HL-60/S4 (cell line): ENCODE data around the gene CACNA2D3.

Experiments
- in situ Hi-C: fragments of 300-500 bp; cut with MboI; formaldehyde crosslinking; loops from 2 replicates; pipeline ENCODE4 v1.14.3; 2022; ENCODE audit warnings: low sequenced_read_pairs

Gene CACNA2D3

DNA sequence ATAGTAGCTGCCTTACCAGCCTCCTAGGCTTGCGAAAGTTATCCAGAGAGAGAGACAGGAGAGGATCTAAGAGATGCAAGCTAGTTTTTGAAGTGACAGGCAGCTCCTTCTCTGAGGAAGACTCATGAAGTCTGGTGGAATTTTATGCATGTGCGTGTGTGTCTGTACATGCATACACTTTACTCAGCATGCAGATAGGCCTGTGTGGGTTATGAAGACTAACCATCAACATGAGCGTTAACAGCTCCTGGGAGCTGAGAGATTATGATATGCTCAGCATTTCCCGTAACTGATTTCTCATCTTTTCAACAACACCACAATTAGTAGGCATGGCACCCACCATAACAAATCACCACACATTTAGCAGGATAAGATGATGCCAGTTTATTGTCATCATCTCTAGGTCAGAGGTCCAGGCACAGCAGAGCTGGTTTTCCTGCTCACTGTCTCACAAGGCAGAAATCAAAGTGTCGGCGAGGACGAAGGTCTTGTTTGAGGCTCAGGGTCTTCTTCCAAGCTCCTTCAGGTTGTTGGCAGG, 239.5 kb downstream of the CACNA2D3 start:
- in situ Hi-C loops: no loop called here

DNA sequence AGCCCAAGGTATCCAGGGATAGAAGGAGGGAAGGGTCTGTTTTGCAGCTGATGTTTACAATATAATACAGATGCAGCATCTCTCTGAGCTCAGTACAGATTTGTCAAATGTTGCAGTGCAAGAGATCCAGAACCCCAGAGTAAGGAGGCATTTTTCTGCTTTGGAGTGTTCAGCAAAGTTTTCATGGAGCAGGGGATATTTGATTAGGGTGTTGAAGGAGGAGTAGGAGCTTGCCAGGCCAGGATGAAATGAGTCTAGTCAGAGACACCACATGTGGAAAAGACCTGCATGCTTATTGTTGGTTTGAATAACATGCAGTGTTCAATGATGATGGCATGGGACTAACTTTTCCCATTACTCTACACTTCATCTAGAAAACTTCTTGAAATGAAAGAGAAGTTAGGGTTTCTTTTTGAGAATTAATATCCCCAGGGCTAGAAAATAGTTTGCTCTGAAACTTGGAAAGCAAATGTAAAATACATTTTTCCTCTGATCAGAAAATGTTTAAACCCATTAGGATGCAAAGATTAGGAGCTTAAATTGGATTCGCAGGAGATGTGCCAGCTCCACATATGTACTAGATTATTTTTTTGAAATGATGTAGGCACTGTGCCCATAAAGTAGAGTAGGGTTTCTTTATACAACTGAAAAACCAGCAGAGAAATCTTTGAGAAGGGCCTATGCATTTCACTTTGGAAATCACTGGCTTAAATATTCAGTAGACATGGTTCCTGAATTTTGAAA, 243.8 kb downstream of the CACNA2D3 start:
- in situ Hi-C loops: no loop called here

DNA sequence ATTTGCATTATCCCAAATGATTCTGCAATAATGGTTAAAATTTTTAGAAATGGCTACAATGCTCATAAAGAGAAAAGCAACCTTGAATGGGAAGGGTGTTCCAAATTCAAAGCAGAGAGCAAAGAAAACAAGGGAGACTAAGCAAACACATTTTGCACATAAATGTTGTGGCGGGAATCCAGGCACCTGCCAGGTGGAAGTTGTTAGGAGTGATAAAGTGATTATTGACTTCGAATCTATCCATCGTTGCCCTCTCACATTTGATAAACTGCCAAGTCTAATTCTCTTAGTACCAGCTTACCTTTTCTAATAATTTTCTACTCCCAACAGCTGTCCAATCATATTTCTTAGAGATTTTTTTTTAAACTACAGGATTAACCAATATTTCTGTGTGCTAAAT, 244.5 kb downstream of the CACNA2D3 start:
- in situ Hi-C loops: no loop called here

DNA sequence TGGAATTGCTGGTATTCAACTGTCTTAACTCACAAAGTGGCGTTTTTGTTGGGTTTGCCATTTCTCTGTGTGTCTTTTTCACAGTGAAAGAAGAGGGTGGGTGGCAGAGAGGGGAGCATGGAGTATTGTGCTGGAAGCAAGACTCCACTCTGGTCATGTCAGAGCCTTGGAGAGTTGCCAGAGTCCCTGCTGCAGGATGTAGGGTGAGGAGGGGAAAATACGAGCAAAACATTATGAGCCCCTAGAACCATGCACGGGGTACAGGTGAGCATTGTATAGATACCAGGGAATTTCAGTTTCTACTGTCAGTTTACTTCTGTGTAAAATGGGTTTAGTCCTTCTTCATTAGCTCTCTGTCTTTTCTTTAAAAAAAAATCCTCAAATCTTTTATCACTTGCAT, 249.9 kb downstream of the CACNA2D3 start:
- in situ Hi-C loops: no loop called here

DNA sequence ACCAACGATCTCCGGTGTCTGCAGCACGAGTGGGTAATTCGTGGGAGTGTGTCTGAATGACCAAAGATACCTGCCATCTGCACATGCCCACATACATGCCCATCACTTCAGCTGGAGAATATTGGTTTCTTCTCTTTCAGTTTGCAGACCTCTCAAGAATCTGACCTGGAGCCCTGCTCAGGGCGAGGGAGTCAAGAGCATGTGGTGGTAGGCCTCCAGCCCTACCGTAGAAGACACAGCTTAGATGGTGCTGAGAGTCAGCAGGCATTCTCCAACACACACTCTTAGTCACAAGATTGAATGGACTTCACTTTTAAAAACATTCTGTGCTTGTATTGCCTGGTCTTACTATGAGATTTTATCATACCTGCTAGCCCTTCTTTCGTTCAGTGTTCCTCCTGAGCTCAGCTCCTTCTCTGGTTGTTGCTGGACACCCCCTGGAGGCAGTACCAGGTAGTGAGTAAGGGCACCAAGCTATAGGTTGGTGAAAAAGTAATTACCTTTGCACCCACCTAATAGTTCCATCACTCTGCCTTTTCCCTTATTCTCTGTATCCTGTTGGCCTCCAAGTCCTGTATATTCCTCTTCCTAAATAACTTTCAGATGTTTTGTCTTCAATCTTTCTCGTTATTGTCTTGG, 252.0 kb downstream of the CACNA2D3 start:
- in situ Hi-C loops: no loop called here

DNA sequence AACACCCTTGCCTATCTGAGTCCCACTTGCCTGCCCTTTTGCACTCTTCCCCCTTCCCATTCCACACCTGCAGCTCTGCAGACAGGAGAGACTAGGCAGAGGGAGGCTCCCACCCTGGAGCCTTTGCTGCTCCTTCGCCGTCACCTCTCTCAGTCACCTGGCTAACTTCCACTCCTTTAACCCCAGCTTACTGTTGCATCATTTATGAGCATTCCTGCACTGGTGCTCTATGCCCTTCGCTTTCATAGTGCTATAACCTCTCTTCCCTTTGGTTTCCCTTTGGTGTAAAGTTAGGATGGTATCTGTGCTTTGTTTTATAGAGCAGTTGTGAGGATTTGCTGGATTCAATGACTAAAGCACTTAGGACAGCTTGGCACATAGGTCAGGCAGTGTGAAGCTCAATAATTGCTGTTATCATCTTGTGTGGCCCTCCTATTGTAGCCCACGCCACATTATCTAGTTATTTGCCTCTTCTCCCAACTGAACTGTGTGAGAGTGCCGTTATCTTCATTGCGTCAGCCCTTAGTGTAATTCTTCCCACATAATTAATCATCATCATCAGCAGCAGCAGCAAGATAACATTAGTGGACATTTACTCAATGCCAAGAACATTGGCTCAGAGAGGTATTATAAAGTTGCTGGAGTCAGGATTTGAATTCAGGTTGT, 253.9 kb downstream of the CACNA2D3 start:
- in situ Hi-C loops: no loop called here

DNA sequence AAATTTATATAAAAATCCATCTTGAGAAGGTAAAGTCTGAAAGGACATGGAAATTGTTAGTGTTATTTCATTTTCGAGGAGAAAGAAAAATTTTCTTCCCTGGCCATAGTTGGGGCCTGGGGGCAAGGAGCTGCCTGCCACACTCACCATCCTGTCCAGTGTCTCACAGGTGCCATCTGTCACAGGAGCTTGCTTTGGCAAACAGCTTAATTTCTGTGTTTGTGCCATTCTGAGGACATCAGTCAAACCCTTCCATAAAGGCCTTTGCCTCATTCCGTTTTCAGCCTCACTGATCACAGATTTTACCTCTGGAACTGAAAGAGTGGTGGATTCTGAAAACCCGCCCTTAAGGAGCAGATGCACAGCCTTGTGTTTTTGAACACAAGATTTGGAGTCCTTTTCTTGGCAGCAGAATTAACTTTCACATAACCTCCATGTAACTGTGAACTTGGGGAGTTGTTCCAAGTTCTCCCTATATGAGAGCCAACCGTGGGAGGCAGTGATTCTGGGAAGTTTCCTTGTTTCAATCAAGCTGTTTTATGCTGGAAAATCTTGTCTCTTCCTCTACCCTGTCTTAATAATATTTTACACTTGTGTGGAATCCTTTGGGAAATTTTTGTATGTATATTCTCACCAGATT, 254.7 kb downstream of the CACNA2D3 start:
- in situ Hi-C loops: no loop called here

DNA sequence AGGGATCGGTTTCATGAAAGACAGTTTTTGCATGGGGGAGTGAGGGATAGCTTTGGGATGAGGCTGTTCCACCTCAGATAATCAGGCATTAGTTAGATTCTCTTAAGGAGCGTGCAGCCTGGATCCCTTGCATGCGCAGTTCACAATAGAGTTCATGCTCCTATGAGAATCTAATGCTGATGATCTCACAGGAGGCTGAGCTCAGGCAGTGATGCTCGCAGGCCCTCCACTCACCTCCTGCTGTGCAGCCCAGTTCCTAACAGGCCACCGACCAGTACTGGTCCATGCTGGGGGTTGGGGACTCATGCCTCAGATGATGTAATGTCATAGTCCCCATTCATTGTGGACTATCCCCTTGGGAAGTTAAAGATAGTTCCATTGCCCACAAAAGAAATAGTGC, 255.8 kb downstream of the CACNA2D3 start:
- in situ Hi-C loops: no loop called here

DNA sequence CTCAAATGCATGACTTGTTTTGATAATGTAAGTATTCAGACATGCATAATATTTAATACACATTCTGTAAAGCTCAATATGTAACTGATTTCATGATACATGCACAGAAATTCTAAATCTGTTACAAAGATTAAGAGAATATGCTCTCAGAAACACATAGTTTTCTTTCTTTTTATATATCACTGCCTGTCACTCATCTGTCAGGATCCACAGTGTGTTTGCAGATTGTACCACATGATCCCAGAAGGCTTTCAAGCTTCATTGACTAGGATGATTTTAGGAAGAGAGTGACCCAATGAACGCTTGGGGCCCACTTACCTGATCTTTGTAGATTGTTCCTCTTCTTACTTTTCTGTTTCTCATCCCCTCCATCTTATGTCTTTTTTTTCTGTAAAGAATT, 261.9 kb downstream of the CACNA2D3 start:
- in situ Hi-C loops: no loop called here

DNA sequence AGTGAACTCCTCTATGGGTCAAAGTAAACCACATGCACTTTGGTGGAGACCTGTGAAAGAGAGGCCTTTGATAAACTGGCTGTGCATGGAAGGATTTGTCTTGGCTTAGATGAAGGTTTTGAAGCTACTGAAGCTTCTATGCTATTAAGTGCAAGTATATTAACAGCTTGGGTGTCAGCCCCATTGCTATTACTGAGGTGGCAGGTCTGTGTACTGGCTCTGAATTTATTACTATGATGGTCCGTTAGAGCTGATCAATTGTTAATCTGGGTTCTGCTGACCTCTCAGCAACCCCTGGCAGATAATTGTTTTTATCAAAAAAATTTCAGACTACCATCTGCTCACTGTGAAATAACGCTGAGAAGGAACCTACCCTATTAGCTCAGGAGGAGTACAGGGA, 268.2 kb downstream of the CACNA2D3 start:
- in situ Hi-C loops: no loop called here

DNA sequence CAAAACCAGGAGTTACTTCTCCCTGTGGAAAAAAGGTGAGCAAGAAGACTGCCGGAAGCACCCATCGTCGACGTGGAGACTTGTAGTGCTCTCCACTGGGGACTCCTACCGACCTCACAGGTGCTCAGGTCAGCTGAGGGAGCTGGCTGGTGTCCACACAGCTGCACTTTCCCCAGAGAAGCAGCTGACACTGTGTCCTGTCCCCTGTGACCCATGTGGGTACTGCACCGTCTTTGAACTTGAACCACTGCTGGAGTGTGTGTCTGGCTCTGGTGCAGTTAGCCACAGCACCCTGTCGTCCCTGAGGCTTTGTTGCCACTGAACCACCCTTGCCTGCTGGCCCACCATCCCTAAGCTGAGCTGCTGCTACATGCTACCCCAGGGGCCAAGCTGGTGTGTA, 270.8 kb downstream of the CACNA2D3 start:
- in situ Hi-C loops: no loop called here

DNA sequence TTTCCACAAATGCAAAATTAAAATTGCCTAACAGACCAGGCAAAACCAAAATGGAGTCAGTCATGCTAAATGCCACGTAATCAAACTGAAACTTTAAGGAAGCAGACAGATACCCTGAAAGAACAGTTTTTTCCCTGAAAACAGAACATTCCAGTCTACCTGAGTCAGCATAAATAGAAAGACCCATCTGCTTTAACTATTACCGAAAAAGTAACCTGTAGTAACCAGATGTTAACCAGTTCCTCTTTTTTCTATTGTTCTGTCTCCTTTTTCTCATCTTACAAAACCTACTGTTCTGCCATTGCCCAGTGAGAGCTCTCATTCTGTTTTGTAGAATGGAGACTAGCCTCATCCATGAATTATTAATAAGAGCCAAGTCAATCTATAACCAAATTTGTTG, 286.0 kb downstream of the CACNA2D3 start:
- in situ Hi-C loops: no loop called here

DNA sequence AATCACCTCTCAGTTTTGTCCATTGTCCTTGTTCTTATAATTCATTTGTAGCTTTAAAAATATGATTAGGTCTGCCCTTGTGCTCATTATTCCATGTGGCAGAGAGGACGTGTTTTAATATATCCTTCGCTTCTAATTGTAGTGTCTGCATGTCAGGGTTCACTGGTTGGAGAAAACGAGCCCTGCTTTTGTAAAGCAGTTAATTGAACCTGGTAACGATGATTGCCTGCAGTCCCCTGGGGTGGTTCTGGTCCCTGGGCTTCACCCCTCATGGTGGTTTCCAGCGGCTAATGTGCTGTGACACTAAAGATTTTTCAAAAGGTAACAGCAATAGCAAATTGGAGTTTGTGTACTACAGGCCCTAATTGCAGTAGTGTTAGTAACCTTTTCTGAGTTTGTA, 299.6 kb downstream of the CACNA2D3 start:
- in situ Hi-C loops: no loop called here

DNA sequence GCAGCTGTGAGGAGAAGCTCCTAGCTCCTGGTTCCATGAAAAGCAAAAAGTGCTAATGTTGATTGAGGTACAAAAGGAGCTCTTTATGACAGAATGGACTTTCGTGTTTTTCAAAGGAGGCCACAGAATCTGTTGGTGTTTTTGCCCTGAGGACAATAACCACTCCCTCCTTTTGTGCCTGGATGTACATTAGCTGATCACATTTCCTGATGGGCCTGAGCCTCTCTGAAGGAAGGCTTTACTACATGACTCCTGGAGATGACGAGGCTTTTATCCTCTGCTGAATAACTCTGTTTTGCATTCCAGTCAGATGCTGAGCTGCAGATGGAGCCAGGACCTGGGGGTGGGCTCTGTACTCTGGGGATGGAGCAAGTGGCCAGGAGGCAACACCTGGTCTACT, 301.9 kb downstream of the CACNA2D3 start:
- in situ Hi-C loops: no loop called here

DNA sequence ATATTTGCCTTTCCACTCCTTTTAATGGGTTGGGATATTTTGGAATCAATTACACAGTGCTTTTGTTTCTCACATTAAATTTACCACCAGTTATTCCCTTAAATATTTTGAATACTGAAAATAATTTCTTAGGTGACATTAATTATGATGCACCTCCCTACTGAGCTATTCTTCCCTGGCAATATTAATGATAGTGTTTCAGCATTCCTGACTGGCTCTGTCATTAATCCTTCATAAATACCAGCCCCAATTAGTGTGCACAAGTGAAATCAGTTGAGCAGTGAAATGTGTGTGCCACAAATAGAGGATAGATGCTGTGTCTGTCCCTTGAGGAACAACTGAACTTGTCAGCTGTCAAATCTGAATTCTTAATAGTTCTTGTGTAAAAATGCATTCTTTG, 304.0 kb downstream of the CACNA2D3 start:
- in situ Hi-C loops: no loop called here

DNA sequence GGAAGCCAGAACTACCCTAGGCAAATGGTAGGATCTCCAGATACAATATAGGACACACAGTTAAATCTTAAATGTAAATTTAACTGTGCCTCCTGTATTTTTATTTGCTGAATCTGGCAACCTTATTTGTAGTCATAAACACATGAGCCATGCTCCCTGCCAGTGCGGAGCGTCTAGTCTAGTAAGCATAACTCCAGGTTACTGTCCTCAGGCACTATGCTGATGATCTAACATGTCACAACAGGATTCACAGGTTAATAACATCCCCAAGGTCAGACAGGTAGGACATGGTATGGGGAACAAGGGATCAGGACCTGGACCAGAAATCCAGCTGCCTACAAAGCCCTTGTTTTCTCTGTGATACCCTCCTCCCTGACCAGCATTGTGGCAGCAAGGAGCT, 305.1 kb downstream of the CACNA2D3 start:
- in situ Hi-C loops: no loop called here

DNA sequence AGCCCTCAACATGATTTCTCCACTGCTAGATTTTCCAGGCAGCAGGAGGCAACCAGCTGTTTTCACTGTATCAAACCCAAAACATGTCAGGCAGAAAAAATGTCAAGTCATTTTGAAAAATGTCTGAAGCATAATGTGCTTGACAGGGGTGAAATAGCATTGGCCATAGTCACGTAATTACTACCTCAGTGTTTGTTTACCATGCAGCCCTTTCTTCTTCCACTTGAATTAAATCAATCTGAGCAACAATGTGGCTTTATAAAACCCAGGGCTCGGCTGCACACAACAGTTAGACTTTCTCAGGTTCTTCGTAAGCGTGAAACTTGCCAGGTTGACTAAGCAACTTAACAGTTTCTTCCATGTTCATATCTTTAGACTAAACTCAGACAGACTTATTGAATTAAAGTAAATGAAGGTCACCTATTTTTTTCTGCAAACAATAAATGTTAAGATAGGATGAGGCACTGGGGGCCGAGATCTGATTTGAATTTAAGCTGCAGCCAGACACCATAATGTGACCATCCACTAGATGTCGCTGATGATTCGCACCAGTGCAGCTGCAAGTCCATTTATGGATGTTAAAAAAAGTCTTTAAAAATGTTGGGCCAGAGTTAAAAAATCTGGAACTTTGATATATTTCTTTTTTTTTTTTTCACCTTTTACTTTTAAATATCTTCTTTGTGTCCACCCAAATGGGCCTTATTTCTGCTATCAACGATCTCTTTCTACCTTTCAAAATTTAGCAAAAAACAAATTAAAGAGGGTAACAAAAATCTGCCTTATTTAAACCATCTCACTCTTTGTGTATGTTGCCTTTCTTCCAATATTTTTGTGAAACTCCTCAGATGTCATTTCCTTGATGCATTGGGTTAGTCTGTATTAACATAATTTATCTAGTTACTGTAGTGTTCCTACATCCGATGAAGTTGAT, 305.9 kb downstream of the CACNA2D3 start:
- in situ Hi-C loops: no loop called here

DNA sequence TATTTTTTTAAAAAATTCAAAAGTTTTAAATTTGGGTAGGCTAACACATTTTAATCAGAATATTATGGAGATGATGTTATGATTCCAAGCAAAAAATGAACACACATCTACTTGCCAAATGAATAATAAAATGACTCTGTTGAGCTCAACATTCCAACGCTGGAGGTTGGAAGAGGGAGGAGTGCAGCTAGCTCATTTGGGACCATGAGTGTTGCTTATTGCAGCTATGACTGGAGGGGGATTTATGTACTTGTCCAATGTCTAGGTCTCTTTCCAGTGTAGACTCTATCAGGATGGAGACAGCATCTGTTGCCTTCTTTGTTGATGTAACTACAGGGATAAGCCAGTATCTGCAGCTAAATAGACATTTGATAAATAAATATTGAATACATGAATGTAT, 310.6 kb downstream of the CACNA2D3 start:
- in situ Hi-C loops: no loop called here

DNA sequence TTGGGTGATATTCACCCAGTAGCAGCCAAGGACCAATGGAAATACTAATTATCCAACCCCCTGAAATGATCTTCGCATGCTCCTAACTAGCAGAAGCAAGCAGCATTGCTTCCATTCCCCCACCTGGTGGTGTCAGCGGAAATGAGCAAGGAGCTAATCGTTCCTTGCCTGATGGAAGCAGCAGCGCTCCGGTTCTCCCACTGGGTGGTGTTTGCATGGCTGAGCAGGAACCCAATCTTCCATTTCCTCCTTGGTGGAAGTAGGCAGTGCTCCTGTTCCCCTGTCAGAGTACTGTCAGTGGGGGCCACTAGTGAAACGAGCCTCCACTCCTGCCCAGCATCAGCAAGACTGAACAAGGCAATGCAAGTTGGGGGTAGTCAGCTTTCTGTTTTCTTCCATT, 311.5 kb downstream of the CACNA2D3 start:
- in situ Hi-C loops: no loop called here

DNA sequence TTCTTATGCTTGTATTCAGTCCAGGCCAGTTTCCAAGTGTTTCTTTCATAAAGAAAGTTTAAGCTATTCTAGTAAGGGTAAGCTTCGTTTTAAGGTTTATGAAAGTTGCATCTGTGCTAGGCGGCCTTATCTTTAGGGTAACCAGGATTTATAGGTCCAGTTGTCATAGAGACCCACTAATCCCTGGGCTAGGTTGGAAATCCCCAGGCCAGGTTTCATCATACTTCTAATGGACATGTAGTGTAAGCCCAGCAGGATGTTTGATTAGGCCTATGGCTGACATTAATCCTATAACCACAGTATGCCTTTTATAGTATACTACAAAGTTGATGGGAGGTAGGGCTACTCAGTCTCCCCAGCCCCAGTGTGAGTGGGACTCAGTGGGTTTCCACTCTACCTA, 312.4 kb downstream of the CACNA2D3 start:
- in situ Hi-C loops: no loop called here
